GM12875 (cell line): ENCODE results near the gene KLHL3.

ENCODE experiments used
- H3K4me3 ChIP-seq: one replicate; pipeline ENCODE4 v1.5.1; 2011; ENCODE audit warnings: low read depth, low read length, control low read depth
- TF ChIP-seq, protein P1 (sequence below): IDR thresholded peaks from 2 replicates; pipeline ENCODE4 v1.5.1; 2011; ENCODE audit warnings: low read depth, mild to moderate bottlenecking, control low read depth, inconsistent platforms, low read length, moderate library complexity, borderline replicate concordance; ENCODE audit not compliant: insufficient read depth

Gene KLHL3

DNA sequence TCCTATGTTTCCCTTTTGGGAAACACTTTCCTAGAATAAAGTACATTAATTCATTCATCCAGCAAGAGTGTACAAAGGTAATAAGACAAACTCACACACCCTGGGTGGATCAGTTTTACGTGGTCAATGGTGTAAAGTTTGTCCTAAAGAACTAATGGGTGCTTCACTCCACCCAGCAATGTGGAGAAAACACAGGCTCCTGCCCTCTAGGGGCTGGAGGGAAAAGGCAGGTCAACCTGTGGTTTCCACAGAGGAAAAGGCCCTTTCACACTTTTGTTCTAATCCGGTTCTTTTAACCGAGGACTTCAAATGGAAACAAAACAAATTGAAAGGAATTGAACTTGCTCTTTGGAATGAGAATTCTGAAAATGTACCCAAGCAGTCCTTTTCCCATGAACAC, 155.9 kb downstream of the KLHL3 start:
- TF ChIP-seq, protein P1, sequence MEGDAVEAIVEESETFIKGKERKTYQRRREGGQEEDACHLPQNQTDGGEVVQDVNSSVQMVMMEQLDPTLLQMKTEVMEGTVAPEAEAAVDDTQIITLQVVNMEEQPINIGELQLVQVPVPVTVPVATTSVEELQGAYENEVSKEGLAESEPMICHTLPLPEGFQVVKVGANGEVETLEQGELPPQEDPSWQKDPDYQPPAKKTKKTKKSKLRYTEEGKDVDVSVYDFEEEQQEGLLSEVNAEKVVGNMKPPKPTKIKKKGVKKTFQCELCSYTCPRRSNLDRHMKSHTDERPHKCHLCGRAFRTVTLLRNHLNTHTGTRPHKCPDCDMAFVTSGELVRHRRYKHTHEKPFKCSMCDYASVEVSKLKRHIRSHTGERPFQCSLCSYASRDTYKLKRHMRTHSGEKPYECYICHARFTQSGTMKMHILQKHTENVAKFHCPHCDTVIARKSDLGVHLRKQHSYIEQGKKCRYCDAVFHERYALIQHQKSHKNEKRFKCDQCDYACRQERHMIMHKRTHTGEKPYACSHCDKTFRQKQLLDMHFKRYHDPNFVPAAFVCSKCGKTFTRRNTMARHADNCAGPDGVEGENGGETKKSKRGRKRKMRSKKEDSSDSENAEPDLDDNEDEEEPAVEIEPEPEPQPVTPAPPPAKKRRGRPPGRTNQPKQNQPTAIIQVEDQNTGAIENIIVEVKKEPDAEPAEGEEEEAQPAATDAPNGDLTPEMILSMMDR: peak; percentile 43

DNA sequence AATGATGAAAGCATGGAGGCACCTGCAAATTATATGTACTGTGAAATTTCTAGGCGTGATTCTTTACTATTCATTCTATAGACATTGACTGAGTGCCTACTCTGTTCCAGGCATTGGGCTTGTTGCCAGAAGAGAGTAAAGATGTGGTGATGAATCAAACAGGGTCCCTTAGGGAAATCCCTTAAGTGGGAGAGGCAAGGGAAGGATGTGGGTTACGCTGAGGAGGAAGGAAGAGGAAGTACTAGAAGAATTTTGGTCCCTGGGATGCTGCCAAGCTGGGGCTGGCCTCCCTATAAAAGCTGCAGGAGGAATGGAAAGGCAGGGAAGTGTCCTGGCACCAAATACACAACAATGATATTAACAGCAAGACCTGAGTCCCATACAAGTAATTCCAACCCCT, 160.0 kb downstream of the KLHL3 start:
- TF ChIP-seq, protein P1: no peak
- no peak overlapping the region for H3K4me3 ChIP-seq

More for the DNA sequence above, 155.9 kb downstream of the KLHL3 start:
- no peak overlapping the region for H3K4me3 ChIP-seq

DNA sequence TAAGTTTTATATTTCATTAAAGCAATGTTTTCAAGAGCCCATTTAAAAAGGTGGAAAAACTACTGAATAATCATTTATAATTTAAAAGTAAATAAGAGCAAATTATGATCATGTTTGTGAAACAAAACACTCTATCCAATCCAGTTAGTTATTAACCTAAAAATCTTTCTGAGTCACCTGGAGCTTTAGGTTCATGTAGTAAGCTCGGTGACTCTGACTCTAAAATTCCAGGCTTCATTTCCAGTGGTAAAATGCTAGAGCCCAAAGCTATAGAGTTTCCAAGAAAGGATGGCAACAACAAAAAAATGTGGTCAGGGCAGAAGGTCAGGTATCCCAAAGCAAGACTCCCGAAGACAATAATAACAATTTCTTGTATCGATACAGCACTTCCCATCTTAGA, 160.7 kb downstream of the KLHL3 start:
- TF ChIP-seq, protein P1: no peak
- no peak overlapping the region for H3K4me3 ChIP-seq

DNA sequence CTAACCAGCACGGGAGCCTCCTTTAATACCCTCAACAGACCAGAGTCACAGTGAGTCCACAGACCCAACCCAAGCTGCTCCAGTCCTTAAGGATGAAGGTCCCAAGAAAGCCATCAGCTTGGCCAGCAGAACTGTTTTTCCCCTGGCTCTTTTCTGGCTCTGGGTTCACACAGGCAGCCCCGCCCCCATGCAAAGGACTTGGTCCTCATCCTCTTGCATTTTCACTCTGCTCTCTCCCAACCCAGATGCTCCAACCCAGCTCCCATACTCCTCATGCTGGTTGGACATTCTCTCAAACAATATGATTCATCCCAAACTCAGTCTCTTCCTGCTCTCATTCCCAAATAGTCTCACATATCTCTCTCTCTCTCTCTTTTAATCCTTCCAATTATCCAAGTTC, 162.5 kb downstream of the KLHL3 start:
- no peak overlapping the region for H3K4me3 ChIP-seq
- TF ChIP-seq, protein P1: no peak

DNA sequence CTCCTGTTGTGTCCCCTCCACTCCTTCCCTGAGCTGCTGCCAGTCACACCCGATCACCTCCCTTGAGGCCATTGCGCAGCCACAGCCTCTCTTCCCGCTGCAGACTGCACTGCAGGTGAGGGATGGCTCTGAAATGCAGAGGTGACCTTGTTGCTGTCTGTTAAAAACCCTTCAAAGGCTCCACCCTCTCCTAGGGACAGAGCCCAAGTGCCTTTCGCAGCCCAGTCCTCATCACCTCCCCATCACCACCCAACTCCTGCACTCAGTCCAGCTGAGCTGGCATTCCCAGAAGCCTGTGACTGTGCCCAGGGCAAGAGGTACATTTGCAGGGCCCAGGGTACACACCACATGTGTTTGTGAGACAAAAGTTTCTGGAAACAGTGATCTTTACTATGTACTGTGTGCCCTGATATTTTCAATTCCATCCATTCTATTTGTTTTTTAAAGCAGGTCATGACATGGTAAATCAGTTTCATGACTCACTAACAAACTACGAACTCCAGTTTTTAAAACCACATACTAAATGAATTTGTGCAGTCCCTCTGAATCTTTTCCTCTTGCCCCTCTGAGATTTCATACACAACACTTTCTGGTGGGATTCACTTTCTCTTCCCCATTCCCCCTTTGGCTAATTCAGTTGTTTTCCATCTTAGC, 163.7 kb downstream of the KLHL3 start:
- TF ChIP-seq, protein P1: no peak
- H3K4me3 ChIP-seq: no peak overlapping the region

DNA sequence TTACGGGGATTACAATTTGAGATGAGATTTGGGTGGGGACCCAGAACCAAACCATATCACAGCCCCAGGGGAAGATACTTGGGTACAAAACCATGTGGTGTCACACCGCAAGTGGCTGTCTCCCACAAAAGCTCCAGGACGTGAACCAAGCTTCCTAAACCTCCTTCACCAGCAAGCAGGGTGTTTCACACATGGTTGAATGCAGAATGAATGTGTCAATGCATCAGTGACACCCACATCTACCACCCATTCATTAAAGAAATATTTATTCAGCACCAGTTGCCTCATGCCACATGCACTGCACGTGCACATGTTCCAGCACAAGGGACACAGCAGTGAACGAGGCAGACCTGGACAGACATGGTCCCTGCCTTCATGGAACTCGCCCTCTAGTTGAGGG, 165.8 kb downstream of the KLHL3 start:
- H3K4me3 ChIP-seq: no peak overlapping the region
- TF ChIP-seq, protein P1: no peak
